22Rv1 (cell line): Measurements from ENCODE around the gene DNAJB1.

Experiments used
- ZFX ChIP-seq: fragments of 450-650 bp; IDR thresholded peaks from 2 replicates; pipeline ENCODE4 v1.6.1; 2017; ENCODE audit warnings: antibody characterized with exemption, borderline replicate concordance
- TF ChIP-seq, protein P1 (sequence below): fragments of 450-650 bp; IDR thresholded peaks from 2 replicates; pipeline ENCODE4 v1.5.1; 2017; ENCODE audit warnings: mild to moderate bottlenecking

DNA sequence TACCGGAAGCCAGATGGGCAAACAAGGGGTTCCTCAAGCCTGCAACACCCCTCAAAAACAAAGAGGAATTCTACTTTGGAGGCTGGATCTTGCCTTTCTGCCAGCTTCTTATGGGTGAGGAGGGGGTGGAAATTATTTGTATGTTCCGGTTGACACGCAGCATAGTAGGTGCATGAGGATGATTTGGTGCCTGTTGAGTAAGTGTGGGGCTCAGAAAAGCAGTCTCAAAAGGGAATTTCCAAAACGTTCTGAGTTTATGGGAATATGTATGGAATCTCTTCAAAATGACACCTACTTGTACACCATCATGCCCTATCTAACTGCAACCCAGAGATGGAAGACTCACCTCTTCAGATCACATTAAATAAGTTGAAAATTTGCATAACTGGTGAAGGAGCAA lies 8.2 kb upstream of the DNAJB1 start:
- TF ChIP-seq, protein P1, sequence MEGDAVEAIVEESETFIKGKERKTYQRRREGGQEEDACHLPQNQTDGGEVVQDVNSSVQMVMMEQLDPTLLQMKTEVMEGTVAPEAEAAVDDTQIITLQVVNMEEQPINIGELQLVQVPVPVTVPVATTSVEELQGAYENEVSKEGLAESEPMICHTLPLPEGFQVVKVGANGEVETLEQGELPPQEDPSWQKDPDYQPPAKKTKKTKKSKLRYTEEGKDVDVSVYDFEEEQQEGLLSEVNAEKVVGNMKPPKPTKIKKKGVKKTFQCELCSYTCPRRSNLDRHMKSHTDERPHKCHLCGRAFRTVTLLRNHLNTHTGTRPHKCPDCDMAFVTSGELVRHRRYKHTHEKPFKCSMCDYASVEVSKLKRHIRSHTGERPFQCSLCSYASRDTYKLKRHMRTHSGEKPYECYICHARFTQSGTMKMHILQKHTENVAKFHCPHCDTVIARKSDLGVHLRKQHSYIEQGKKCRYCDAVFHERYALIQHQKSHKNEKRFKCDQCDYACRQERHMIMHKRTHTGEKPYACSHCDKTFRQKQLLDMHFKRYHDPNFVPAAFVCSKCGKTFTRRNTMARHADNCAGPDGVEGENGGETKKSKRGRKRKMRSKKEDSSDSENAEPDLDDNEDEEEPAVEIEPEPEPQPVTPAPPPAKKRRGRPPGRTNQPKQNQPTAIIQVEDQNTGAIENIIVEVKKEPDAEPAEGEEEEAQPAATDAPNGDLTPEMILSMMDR = no peak
- TF ChIP-seq ZFX = no peak
